HG03066 (cell line): ENCODE measurements around the gene CLEC2B.

Experiments used
- ATAC-seq: cut with Tn5 transposase; IDR thresholded peaks from one replicate; pipeline ENCODE4 v1.9.1; 2021; ENCODE audit warnings: low read depth; ENCODE audit not compliant: unreplicated experiment

CLEC2B gene

DNA sequence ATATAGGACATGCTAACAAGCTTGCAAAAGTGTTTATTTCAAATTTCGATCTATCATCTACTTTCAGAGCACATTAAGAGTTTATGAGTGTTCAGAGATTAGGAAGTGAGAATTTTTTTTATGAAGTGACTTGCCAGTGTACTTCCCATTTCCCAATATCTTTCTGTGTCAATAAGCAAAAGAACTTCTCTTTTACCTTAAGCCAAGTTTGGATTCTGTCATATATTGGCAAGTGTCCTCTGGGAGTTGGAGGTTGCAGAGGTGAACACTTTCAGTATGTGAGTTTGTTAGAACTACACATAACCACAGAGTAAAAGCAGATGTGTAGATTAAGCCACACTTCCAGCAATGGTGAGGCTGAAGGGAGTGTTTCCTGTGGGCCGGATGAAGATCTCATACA lies 58.5 kb downstream of the CLEC2B start:
- ATAC-seq: no peak

DNA sequence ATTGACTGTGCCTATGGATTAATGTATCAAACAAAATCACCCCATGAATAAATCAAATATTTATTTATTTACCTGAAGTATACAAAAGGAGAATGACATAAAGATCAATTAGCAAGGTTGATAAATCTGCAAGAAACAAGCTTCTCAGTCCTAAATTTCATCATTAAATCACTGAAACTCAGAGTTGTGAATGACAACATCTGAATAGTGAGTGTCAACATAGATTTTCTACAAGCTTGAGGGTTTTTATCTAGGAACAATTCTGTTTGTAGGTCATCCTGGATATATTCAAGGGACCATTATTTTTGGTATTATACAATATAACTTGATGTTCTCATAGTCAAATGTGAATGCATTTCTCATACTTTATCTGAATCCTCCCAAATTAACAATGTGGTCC lies 59.3 kb downstream of the CLEC2B start:
- no peak for ATAC-seq

DNA sequence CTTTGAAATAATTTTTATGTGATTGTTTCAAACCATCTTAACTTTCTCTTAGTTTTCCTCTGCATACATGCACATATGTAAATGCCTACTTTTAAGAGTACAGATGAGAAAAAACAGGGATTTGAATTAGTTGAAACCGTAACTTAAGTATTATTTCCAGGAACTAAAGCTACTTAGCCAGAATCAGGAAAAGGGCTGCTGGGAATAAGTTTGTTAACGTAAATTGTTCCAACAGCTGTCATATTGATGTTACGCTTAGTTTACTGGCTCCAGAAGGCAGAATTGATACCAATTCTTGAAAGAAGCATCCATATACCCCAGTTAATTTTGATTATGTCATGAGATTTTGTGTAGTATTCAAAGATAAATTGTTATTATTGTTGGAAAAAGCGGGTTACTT lies 59.8 kb downstream of the CLEC2B start:
- no peak for ATAC-seq

DNA sequence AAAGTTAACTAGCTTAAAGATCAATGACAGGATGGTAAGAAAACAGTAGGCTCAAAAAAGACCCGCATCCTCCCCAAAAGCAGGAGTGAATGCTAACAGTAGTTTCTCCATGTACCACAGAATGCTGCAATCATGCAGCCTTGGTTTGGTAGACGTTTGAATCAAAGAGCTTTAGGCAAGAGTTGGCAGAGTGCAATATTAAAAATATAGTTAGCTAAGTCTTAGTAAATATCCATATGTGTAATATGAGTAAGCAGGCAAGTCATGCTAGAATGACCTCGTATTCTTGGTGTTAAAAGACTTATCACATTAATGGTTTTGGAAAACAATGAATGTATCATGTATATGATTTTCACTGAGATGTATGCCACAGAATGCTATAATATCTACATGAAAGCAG lies 60.6 kb downstream of the CLEC2B start:
- ATAC-seq: no peak

GRCh38 chr12:9806714-9807113 lies 62.4 kb downstream of the CLEC2B start:
- no peak for ATAC-seq

- ATAC-seq: no peak
Measured at GRCh38 chr12:9805883-9806282, 63.3 kb downstream of the CLEC2B start.
